ENCODE results near the gene PCDH8.

The PCDH8 gene

DNA sequence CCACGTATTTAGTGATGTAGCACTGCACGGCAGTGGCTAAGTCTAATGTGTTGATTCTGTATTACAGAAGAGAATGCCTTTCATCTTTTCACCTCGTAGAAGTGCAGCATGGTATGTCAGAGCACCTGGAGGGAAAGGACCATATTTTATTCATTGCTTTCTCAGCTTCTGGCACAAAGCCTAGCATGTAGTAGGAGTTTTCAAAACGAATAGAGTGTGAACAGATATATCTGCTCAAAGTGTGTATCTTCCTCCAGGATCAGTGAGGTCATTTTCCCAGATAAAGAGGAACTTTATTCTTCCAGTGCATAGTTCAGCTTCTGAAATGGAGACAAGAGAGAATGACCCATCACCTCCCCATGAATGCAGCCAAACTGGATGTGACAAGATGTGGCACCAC is 21.2 kb upstream of the PCDH8 start:
- no peak overlapping the region for H3K4me3 ChIP-seq (ENCODE audit: low read depth, low read length)
- no peak for TF ChIP-seq CTCF (IDR thresholded peaks at IDR 0.05; ENCODE audit: low read depth, low read length, missing control alignments)
- in situ Hi-C loops (cut with HindIII; ENCODE audit: low sequenced_read_pairs), result no loop called here
- DNase-seq (ENCODE audit: low read depth), result no peak

DNA sequence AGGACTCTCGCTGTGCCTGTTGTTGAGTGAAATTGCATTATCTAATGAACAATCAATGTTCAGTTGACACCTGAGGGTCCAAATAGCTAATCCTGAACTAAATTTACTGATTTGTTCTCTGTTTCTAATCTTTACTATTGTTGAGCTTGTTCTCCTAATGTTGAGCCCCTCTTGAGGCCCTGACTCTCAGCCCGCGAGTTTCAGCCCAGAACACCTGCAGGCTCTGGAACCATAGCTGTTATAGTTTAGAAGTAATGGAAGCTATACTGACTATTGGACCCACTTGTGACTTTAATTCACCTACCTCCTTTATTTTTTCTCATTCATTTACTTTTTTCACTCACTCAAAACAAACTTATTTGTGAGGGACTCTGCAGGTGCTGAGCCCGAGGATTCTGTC is 20.6 kb upstream of the PCDH8 start:
- in situ Hi-C loops (cut with HindIII; ENCODE audit: low sequenced_read_pairs), result no loop called here
- DNase-seq (ENCODE audit: low read depth), result no peak
- no peak for TF ChIP-seq CTCF (IDR thresholded peaks at IDR 0.05; ENCODE audit: low read depth, low read length, missing control alignments)
- H3K4me3 ChIP-seq (ENCODE audit: low read depth, low read length), result no peak overlapping the region

DNA sequence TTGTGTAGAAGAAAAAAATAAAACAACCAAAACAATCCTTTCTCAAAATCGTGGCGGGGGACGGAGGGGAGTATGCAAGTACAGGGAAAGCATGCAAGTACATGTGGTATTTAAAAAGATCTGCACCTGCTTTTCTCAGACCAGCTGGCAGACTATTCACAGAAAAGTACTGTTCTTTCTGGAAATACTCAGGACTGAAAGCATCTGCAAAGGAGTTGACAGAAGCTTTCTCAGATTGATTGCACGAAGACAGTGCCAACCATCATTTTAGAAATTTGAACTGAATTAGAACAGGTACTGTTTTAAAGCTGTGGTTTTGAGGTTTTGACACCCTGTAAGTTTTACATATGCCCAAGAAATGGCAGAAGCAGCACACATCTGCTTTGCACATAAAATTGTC is 19.8 kb upstream of the PCDH8 start:
- no peak for DNase-seq (ENCODE audit: low read depth)
- in situ Hi-C loops (cut with HindIII; ENCODE audit: low sequenced_read_pairs), result no loop called here
- no peak overlapping the region for H3K4me3 ChIP-seq (ENCODE audit: low read depth, low read length)
- TF ChIP-seq CTCF (IDR thresholded peaks at IDR 0.05; ENCODE audit: low read depth, low read length, missing control alignments), result no peak

DNA sequence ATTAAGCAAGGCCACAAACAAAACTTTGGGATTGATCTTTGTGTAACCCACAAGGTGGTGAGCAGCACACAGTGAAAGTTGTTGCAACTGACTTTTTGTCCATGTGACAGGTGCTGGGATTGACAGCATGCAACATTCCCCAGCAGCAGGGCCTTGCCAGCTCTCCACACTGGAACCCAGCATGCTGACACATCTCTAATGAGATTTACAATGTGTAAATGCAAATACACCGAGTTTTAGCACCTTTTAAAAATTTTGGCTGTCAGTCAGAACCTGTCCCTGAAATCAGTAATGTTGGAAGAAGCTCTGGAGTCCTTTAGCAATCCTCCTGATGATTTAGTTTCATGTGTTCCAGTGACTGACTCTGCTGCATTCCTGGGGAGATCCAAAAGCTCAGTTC is 16.5 kb upstream of the PCDH8 start:
- in situ Hi-C loops (cut with HindIII; ENCODE audit: low sequenced_read_pairs), result no loop called here
- no peak for DNase-seq (ENCODE audit: low read depth)
- no peak for TF ChIP-seq CTCF (IDR thresholded peaks at IDR 0.05; ENCODE audit: low read depth, low read length, missing control alignments)
- no peak overlapping the region for H3K4me3 ChIP-seq (ENCODE audit: low read depth, low read length)

DNA sequence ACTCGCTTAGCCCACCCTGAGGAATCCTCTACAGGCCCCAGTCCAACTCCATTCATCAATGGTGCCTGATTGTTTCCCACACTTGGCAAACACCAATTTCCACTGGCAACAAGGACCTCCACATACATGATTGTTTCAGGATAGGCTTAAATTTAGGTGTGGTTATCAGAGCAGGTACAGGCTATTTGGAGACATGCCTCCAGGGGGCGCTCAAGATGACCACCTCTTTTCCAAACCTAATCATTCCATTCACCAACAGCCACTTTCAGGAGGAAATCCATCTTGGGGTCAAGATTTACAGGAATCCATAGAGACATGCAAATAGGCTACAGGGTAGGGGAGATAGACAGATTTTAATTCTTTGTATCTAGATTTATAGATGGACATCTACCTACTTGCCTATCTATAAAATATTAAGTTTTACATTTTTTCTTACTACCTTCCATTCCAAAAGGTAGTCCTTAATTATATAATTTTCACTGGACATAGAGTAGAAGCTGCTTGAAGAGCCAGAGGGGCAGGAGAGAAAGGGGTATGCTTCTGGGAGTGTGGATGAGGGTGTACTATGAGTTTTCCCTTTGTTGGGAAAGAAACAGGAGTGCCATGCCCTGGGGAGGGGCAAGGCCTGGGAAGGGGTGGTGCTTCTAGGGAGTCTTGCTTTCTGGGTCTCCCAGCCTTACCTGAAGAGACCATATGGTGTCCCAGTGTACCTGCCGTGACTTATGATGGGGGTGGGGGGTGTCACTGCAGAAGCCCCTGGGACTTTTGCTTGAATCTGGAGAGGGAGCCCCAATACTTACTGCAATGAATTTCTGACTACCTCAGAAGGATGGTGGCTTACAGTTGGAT is 14.1 kb upstream of the PCDH8 start:
- TF ChIP-seq CTCF (IDR thresholded peaks at IDR 0.05; ENCODE audit: low read depth, low read length, missing control alignments), result peak; percentile 29
- in situ Hi-C loops (cut with HindIII; ENCODE audit: low sequenced_read_pairs), result no loop called here
- no peak for DNase-seq (ENCODE audit: low read depth)
- no peak overlapping the region for H3K4me3 ChIP-seq (ENCODE audit: low read depth, low read length)

DNA sequence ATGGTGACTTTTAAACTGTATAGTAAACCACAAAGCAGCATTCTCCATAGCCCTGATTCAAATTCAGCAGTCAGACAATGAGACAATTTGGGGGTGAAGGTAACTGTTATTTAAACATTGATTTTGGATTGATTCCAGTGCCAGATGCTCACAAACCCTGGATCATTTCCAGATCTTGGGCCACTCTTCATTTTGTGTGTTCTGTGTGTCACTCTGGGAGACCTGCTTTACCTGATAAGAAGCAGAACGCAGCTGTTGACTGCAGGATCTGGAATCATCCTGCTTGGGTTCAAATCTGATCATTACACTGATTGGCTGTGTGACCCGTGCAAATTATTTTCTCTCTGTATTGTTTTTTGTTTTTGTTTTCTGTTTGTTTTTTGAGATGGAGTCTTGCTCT is 4.0 kb upstream of the PCDH8 start:
- in situ Hi-C loops (cut with HindIII; ENCODE audit: low sequenced_read_pairs), result no loop called here
- no peak for DNase-seq (ENCODE audit: low read depth)
- no peak for TF ChIP-seq CTCF (IDR thresholded peaks at IDR 0.05; ENCODE audit: low read depth, low read length, missing control alignments)
- no peak overlapping the region for H3K4me3 ChIP-seq (ENCODE audit: low read depth, low read length)

All from astrocyte of the cerebellum (primary cell).